T-helper 2 cell treated with Interferon-gamma antibody and Interleukin-4, amounts not matched to agents 100 ng/mL and 5 ng/mL, for 36 hours (primary cell): ENCODE results near the gene HACD1. TPM values are rescaled to one million over a fixed set of nuclear protein-coding genes. Genes with fewer than 3 reads are reported as not detected.
"Not testable (repeated sequence)": the region's sequence is repeated elsewhere in the genome, so short reads cannot be mapped to it uniquely, and the experiment has no call there.

Source experiments
- intact Hi-C: fragments of 100-400 bp; cut with micrococcal nuclease; formaldehyde crosslinking; loops from one replicate; pipeline ENCODE4 v1.15.1; 2023
- total RNA-seq: library from RNA; stranded (reverse); gene quantifications from 2 replicates; pipeline ENCODE4 v1.2.3, GENCODE V29; 2022

Gene HACD1
- total RNA-seq, 1 donor from 2014 or later, result 0.86 TPM

DNA sequence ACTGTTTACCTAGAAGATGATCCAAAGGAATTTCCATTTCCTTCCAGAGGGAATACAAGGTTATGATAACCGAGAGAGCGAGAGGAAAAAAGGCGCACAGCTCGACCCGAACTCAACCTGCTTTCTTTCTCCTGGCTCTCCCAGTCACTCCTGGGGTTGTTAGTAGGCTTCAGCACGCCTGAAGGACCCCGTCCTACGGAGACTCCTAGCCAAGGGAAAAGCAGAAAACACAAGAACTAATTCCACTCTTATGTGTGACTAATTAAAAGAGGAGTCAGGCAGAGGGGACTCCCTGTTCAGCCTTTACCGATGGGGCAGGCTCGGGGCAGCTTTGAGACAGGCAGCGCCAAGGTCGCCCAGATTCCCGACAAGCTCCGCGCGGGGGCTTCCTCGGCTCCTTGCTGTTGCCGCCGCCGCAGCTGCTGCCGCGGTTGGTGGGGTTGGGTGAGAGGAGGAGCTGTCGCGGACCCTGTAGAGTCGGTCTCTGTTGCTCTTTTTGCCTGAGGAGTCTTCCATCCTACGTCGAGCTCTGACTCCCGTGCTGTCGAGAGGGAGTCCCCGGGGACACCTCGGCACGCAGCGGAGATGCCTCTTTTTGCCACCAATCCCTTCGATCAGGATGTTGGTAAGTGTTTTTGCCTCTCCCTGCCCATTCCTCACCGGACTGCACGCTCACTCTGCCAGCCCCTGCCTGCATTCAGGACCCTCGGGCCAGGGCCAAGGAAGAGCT lies 26.7 kb upstream of the HACD1 start, which contains the start of gene STAM:
STAM (plus strand) TSS at position 397 of the 730 bp plus-strand sequence; CDS start at position 586, 189 bp downstream.
- intact Hi-C loops, result loop anchor here (1.0 to 5.0 kb wide), 7 partner anchors 25 to 1015 kb away; partner anchors contain the start of genes ARL5B, HACD1, RSU1 and VIM

DNA sequence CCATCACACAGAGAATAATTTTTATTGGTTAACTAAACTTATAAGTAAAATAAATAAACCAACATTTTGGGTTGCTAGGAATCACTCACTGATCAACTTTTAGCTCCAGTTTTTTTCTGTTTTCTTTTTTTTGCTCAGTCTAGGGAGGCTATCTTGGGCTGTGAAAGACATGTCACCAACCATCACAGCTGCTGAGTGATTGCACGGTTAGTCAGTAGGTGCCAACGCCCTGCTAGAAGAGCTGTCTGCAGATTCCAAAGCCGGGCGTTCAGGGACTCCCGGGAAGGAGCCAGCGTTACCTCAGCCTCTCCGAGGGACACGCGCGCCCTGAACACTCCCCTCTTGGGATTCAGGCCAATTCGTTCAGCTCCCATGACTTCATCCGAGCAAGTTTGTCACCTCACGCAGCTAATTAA lies 26.2 kb upstream of the HACD1 start:
- intact Hi-C loops, result loop anchor here (1.0 to 5.0 kb wide), 3 partner anchors 39 to 416 kb away; partner anchors contain the start of gene VIM

DNA sequence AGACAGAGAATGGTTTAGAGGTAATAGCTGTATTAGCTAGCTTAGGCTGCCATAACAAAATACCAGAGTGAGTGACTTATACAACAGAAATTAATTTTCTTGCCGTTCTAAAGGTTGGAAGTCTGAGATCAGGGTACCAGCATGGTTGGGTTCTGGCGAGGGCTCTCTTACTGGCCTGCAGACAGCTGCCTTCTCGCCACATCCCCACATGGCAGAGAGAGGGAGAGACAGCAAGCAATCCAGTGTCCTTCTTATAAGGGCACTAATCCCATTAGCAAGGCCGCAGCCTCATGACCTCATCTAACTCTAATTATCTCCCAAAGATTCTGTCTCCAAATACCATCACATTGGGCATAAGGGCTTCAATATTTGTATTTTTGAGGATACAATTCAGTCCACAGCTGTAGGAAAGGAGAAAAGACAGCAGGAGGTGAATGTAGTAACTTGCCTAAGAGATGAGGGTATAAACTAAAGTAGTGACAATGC lies 23.2 kb upstream of the HACD1 start:
- intact Hi-C loops, result loop anchor here (5.0 kb wide), 2 partner anchors 42 to 413 kb away; partner anchors contain the start of gene VIM

DNA sequence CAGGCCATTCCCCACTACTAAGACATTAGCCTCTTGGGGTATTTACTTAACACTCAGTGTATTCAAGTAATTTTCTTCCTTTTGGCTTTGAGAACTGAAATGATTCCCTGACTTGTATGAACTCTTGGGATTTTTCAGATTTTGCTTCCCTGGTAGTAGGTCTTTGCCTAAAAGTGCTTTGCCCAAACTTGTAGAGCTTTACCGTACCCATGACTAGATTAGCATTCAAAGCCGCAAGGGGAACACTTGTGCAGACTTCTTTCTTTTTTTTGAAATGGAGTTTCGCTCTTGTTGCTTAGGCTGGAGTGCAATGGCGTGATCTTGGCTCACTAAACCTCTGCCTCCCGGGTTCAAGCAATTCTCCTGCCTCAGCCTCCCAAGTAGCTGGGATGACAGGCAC lies 20.7 kb upstream of the HACD1 start:
- intact Hi-C loops, result no loop called here

DNA sequence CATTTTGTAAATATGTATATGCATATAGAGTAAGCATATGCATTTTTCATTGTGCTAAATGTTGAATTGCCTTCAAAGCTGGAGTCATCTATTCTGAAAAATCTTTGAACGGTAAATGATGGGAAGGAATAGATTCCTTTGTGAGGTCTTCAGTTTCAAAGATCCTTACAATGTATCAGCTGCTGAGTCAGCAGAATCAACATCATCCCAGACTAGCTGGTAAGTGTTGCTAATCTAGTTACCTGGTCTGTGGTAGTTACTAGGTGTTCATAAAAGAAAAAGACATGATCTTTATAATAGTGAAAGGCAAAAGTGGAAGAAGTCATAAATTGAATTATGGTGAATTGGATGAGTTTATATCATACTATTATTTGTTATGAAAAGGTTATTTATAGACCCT lies 16.2 kb upstream of the HACD1 start:
- intact Hi-C loops, result no loop called here

DNA sequence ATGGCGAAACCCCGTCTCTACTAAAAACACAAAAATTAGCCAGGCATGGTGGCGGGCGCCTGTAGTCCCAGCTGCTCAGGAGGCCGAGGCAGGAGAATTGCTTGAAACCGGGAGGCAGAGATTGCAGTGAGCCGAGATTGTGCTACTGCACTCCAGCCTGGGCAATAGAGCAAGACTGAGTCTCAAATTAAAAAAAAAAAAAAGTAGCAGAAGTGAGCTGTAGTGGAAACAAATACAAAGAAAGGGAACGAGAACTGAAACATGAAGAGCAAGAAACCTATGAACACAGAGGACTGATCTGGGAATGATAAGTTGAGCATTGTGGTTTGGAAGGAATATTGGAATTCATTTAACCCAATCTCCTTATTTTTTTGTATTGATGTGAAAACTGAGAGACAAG lies 15.4 kb upstream of the HACD1 start:
- intact Hi-C loops, result not testable (repeated sequence)

DNA sequence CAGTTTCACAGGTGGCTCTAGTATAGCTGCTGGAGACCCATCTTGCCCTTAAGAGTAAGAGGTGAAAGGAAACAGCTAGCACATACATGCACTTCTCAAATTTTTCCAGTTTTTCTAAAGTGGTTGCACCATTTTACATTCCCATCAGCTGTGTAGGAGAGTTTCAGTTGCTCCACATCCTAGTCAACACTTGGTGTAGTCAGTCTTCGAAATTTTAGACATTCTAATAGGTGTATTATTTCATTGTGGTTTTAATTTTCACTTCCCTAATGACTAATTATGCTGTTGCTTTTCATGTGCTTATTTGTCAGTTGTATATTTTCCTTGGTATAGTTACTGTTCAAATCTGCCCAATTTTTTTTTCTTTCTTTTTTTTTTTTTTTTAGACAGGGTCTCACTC lies 9.5 kb upstream of the HACD1 start:
- intact Hi-C loops, result no loop called here

DNA sequence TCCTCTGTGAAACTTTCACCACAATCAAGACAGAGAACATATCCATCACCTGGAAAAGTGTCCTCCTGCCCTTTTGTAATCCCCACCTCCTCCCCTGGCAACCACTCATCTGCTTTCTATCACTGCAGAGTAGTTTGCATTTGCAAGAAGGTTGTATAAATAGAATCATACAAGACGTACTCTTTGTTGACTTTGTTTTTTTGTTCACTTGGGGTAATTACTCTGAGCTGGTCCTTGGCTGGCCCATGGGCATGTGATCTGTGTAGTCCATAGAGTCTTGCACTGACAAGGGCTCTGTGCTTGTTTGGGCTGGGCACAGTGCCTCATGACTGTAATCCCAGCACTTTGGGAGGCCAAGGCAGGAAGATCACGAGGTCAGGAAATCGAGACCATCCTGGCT lies 7.8 kb upstream of the HACD1 start:
- intact Hi-C loops, result no loop called here

DNA sequence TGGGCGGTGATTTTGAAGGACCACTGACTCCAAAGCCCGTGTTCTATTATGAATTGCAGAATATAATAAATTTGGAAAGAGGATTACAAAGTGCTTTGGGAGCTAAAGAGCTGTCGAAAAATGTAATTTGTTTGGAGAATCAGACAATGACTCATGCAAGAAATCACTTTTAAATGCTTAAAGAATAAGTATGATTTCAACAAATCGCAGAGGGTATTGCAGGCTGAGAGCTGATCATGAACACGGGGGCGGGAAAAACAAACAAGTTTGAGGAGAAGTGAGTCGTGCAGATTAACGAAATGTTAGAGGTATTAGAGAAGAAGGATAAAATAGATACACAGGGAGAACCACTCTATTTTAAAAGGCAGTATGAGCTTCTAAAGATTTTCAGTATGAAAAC lies 4.9 kb upstream of the HACD1 start:
- intact Hi-C loops, result no loop called here

DNA sequence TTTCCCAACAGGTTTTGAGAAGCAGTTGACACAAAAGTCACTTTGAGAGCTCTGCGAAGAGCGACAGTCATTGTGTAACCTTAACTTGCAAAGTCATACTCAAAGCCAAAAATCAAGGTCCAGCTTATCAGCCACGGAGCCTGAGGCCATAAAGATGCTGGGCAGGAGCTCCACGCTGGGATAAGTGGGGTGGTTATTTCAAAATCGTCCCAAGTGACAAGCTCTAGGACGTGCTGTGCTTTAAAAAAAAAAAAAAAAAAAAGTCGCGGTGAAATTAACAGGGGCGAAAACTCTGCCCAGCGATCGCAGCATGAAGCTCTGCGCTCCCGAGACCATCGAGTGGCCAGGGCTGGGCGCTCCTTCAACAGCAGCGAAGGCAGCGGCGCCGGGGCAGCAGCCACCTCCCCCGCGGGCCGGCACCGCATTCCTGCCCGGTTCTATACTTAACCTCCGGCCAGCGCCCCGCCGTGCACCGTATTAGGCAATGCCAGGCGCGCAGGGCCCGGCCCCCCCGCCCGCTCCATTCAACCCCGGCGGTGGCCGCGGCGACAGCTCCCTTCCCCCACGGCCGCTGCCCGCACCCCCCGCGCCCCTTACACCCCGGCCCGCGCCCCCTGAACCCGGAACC lies 657 bp downstream of the HACD1 start:
- intact Hi-C loops, result loop anchor here (1.0 kb wide), 1 partner anchor 28 kb away; the partner anchor contains the start of gene STAM

DNA sequence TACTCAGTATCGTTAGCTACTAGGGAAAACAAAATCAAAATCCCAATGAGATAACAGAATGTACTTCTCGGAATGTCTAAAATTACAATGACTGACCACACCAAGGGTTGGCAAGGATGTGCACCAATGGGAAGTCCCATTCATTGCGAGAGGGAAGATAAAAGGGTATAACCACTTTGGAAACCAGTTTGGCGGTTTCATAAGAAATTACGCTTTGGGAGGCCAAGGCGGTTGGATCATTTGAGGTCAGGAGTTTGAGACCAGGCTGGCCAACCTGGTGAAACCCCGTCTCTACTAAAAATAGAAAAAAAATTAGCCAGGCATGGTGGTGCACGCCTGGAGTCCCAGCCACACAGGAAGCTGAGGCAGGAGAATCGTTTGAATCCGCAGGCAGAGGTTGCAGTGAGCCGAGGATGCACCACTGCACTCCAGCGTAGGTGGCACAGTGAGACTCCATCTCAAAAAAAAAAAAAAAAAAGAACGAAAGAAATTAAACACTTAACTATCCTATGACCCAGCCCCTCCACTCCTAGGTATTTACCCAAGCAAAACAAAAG lies 7.6 kb downstream of the HACD1 start:
- intact Hi-C loops, result loop anchor here (5.0 kb wide), 1 partner anchor 202 kb away; no protein-coding TSS in a partner anchor

DNA sequence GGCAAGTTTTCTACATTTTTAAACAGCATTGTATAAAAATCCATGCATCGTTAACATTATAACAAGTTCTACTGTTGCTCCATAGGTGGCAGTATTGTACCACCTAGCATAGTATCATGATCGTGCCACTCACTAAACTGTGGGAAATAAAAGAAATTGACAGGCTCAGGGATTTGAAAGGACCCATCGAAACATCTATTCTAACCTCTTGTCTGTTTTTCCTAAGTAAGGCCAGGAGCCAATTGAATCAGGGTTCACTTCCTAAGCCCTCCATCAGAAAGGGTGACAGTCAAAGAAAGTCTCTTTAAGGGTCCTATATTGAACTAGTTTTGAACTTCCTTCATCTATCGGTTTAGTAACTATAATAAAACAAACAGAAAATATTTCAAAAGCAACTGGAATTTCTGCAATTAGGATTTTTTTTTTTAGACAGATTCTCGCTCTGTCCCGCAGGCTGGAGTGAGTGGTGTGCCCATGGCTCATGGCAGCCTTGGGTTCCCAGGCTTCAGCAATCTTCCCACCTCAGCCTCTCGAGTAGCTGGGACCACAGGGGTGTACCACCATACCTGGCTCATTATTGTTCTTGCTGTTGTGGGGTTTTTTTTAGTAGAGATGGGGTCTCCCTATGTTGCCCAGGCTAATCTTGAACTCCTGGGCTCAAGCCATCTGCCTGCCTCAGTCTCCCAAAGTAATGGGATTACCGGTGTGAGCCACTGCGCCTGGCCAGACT lies 9.4 kb downstream of the HACD1 start:
- intact Hi-C loops, result loop anchor here (1.0 to 5.0 kb wide), 4 partner anchors 136 to 497 kb away; no protein-coding TSS in a partner anchor

DNA sequence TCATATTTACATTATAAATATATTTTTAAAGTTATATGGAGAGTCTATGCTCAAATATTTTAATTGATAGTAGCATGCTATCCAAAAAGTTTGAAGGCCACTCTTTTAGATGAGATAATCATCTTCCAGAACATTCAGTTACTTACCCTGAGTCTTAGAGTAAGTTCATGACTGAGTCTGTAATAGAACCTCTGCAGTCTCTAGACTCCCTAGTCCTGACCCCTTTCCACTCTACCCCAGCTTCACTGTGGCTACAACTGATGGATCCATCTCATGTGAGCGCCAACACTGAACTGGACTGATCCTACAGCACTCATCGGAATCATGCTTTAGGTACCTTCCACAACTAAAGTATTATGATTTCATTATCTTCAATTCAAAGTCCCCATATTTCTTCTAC lies 10.1 kb downstream of the HACD1 start:
- intact Hi-C loops, result loop anchor here (1.0 to 5.0 kb wide), 4 partner anchors 136 to 497 kb away; no protein-coding TSS in a partner anchor

DNA sequence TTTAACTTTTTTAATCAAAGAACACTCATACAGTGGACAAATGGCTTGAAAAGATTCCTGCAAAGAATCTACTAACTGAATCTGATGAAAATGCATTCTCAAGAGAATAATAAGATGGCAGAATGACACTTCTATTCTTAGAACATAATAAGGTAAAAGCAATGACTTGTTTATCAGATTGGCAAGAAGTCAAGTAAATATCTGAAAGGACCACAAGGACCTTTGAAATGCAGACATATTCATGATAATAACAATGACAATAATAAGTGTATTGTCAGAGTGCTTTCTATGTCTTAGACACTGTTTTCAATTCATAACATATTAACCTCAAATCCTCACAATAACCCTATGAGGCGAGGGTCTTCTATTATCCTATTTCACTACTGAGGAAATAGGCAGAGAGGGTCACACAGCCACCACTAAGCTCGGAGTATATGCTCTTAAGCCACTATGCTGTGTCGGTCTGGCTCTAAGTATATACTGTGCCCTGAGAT lies 10.6 kb downstream of the HACD1 start:
- intact Hi-C loops, result loop anchor here (1.0 to 5.0 kb wide), 4 partner anchors 137 to 498 kb away; no protein-coding TSS in a partner anchor

DNA sequence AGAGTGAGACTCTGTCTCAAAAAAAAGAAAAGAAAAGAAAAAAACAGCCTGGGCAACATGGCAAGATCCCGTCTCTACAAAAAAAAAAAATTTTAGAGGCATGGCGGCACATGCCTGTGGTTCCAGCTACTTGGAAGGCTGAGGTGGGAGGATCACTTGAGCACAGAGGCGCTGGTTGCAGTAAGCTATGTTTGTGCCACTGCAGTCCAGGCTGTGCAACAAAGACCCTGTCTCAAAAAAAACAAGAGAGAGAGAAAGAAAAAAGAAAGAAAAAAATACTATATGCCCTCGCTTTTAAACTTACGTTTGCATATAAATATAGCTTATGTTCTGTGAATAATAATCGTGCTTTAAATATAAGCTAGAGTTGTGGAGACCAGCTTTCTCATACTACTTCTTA lies 11.2 kb downstream of the HACD1 start:
- intact Hi-C loops, result loop anchor here (2.0 to 5.0 kb wide), 2 partner anchors 199 to 267 kb away; no protein-coding TSS in a partner anchor

DNA sequence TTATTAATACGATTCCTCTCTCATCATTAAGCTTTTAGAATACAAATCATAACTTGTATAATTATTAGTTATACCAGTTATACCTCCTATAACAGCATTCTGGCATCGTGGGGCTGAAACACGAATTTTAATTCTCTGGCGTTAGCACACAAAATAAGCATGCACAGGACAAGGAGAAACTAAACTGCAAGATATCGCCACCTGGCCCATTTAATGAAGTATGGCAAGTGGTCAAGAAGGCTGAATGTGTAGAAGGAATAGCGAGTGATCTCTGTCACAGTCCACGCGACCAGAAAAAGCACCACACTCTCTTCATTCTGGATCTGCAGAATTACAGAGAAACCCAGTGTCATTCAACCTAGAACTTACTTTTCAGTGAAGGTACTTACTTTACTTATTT lies 18.1 kb downstream of the HACD1 start:
- intact Hi-C loops, result no loop called here

DNA sequence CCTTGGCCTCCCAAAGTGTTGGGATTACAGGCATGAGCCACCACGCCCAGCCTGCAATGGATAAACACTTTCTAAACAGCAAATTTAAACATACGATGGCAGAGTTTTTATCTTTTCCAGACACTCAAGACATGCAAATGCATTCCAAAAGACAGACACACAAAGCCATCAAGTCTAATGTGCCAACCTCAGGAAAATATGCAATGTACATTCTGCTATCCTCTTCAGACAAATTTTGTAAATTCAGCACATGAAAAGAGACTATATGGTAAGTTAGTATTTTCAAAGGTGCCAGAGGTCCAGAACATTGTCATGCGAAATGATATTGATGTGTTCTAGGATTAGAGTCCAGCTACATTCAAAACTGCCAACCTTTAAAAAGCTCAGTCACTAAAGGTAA lies 19.8 kb downstream of the HACD1 start:
- intact Hi-C loops, result no loop called here

DNA sequence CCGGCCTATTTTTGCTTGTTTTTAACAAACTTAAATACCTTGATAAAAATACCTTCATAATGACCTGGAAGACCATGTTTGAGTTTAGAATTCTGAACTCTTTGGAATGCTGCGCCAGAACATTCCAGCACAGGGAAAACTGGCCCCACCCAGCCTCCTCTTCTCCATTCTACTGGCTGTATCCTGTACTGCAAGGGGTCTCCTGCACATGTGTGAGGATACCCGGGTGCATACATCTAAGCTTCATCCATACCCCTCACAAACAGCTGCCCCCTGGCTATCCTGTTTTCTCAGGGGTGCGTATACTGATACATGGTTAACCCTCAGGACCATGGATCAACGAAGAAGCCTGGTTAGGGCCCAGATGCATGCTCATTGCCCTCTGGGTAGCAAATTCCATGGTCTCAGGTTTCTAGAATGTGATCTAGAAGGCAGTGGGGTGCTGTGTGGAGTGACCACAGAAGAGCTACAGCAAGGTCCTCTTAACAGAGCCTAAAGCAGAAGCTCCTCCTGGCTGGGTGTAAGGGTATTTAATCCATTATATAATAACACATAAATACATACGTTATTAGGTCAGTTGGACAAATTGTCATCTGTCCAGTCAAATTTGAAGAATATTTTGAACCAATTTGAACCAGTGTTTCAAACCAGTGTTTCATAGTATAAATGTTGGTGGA lies 26.1 kb downstream of the HACD1 start:
- intact Hi-C loops, result no loop called here

DNA sequence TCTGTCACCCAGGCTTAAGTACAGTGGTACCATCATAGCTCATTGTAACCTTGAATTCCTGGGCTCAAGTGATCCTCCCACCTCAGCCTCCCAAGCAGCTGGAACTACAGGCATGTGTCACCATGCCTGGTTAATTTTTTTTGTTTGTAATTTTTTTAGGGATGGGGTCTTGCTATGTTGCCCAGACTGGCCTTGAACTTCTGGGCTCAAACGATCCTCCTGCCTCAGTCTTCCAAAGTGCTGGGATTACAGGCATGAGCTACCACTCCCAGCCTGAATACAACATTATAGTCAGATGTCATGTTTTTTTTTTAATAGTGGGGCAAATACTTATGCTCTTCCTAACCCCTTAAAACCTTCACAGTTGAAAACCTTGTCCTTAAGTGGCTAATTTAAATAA lies 27.9 kb downstream of the HACD1 start:
- intact Hi-C loops, result not testable (repeated sequence)

DNA sequence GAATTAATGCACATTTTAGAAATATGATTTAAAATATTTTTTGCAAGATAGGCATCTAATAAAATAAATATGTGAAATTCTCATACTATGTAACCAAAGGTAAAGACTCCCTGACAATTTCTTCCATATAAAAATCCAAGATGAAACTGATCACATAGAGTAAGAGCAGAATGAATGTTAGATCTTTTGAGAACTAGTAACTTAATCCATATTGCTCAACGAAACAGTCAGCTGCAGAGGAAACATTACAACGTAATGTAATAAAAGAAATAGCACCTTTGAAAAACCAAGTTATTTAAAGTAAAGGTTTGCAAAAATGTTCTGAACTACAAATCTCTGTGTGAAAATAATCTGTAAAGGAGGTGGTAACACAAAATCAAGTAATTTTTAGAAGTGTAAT lies 28.8 kb downstream of the HACD1 start:
- intact Hi-C loops, result no loop called here
